HAP-1 (cell line): ENCODE results near the gene CSNK2A1.
A peak's percentile ranks its signal among the peaks of the same experiment; 100 is the strongest.
"Not testable (repeated sequence)": the region's sequence is repeated elsewhere in the genome, so short reads cannot be mapped to it uniquely, and the experiment has no call there.

Source experiments
- DNase-seq, 2 experiments: peaks; one replicate each; pipeline ENCODE4 v3.0.0-alpha.2; 2016 to 2020; ENCODE audit warnings: low spot score in 2 of 2
- H3K27me3 ChIP-seq: fragments of 250-450 bp; sonication (Bioruptor Pico); 2 replicates; pipeline ENCODE4 v1.5.1; 2020; ENCODE audit warnings: low read depth, mild to moderate bottlenecking, moderate library complexity
- H3K36me3 ChIP-seq: fragments of 250-450 bp; sonication (Bioruptor Pico); replicated peaks from 2 replicates; pipeline ENCODE4 v1.5.1; 2020; ENCODE audit warnings: mild to moderate bottlenecking
- H3K4me1 ChIP-seq: fragments of 250-450 bp; sonication (Bioruptor Pico); 2 replicates; pipeline ENCODE4 v1.5.1; 2020; ENCODE audit warnings: mild to moderate bottlenecking
- H3K4me3 ChIP-seq: fragments of 250-450 bp; sonication (Bioruptor Pico); 2 replicates; pipeline ENCODE4 v1.5.1; 2020; ENCODE audit warnings: mild to moderate bottlenecking, moderate library complexity
- H3K9me3 ChIP-seq: fragments of 250-450 bp; sonication (Bioruptor Pico); 2 replicates; pipeline ENCODE4 v1.5.1; 2020; ENCODE audit warnings: mild to moderate bottlenecking, moderate library complexity
- in situ Hi-C: fragments of 300-500 bp; cut with MboI; formaldehyde crosslinking; loops from 3 replicates; pipeline ENCODE4 v1.14.3; 2020; ENCODE audit warnings: low sequenced_read_pairs, inconsistent platforms, mixed read lengths

The CSNK2A1 gene

DNA sequence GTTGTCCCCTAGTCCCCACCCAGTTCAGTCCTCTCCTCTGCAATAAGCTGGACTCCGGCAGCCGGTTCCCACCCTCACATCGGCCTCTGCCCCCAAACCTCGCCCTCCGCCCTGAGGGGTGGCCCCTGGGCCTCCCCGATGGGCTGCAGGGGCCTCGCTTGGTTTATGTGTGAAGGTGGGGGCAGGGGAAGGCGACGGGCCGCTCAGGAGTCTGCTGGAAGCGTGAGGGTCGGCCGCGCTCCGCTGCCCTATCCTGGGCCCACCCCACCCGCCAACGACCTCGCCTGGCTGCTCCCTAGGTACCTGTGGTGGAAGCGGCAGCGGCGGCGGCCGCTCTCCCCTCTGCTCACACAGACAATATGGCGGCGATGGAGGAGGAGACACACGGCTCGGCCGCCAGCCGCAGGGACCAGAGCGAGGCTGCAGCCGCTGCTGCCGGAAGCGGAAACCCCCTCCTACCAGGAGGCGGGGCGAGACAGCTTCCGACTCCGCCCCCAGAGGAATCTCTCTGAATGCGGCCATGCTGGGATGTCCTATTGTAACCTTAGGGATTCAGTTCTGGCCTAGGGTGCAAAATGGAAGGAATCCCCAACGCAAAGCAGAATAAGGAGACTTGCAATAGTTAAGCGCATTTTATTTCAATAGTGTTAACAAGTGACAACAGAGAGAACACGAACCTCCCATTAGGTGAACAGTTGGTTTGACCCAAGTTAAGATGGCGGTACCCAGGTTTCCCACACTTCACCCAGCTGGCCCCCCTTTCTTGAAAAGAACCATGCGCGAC lies at the start of gene CSNK2A1:
Gene CSNK2A1, minus strand, starts transcription at position 422 of the 784 bp plus-strand sequence. CDS start 35,239 bp downstream, outside the sequence.
- Histone ChIP-seq H3K27me3 (no peaks in the 10 kb centered on the region), H3K36me3 (peaks cover 27% of the 10 kb centered on the region), H3K4me3 (peak within 1 kb of the TSS; percentile 98), H3K9me3 (peaks cover 28% of the 10 kb centered on the region), H3K4me1 (peaks cover 5% of the 10 kb centered on the region)
- in situ Hi-C loops = no loop called here
- peak; percentile 90 to 96 for DNase-seq

DNA sequence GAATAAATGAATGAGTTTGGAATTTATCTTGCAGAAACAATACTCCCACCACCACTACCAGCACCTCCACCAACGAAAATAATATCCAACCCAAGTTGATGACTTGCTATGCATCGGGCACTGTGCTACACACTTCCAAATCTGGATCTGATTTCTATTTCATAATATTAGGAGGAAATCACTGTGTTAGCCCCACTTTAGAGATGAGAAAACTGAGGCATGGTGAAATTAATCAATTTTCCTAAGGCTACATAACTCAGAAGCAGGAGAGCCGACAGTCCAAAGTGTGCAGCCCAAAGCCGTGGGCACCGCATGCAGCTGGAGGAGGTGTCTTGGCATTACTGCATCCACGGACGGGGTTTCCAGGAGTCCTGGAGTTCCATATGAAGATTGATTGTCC lies 48.9 kb upstream of the CSNK2A1 start:
- in situ Hi-C loops = no loop called here
- no peaks in the 10 kb centered on the region for H3K4me1 ChIP-seq
- no peaks in the 10 kb centered on the region for H3K36me3 ChIP-seq
- H3K9me3 ChIP-seq = no peaks in the 10 kb centered on the region
- H3K4me3 ChIP-seq = no peak overlapping the region
- H3K27me3 ChIP-seq = peaks cover under 1% of the 10 kb centered on the region; the same call in 1 of the 2 replicates
- DNase-seq = no peak

DNA sequence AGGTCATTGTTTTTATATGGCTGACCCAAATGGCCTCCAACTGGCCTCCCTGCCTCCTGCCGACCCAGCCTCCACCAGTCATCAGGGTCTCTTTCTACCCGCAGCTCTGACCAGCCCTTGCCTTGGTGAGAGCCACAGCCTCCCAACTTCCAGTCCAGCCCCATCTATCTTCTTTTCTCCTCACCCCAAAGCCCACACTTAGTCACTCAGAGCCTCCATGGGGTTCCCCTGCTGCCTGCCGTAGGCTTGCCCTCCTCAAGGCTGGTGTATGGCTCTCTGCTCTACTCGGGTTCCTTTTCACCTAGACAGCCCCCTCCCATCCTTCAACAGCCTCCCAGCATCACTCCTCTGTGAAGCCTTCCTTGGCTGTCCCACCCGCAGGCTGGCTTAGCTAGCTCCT lies 48.4 kb upstream of the CSNK2A1 start:
- H3K9me3 ChIP-seq = no peaks in the 10 kb centered on the region
- no peak overlapping the region for H3K4me3 ChIP-seq
- DNase-seq = no peak
- no peaks in the 10 kb centered on the region for H3K4me1 ChIP-seq
- peaks cover 6% of the 10 kb centered on the region; the same call in 1 of the 2 replicates for H3K27me3 ChIP-seq
- H3K36me3 ChIP-seq = no peaks in the 10 kb centered on the region
- in situ Hi-C loops = no loop called here

DNA sequence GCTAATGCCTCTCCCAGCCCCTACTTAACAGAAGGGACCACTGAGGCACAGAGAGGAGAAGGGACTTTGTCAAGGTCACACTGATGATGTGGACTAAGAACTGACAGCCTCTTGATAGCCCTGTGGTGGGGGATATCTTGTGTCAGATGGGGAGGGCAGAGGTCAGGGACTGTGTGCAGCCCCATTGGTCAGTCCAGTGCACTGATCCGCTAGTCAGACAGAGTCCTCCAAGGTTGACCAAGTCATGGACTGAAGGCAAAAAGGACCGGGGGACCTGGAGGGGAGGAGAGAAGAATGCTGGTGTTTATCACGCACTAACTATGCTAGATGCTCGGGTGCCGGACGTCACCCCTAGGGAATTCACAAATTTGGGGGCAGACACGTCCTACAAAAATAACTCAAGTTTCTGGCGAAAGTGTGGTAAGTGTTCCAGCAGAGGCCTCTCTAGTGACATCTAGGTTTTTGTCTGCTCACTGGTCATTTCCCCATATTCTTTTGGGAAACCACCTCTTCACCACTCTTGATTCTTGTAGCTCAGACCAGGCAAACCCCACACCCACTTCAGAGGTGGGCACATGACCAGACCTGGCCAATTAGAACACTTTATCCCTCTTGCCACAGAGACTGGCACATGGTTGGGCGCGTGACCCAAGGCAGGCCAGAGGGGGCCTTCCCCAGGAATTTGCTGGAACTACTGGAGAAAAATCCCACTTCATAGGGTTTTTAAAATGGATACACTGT lies 45.5 kb upstream of the CSNK2A1 start:
- Histone ChIP-seq H3K4me3 (no peak overlapping the region), H3K36me3 (no peaks in the 10 kb centered on the region), H3K4me1 (no peaks in the 10 kb centered on the region), H3K9me3 (no peaks in the 10 kb centered on the region), H3K27me3 (peaks cover 6% of the 10 kb centered on the region; the same call in 1 of the 2 replicates)
- in situ Hi-C loops = no loop called here
- no peak for DNase-seq

DNA sequence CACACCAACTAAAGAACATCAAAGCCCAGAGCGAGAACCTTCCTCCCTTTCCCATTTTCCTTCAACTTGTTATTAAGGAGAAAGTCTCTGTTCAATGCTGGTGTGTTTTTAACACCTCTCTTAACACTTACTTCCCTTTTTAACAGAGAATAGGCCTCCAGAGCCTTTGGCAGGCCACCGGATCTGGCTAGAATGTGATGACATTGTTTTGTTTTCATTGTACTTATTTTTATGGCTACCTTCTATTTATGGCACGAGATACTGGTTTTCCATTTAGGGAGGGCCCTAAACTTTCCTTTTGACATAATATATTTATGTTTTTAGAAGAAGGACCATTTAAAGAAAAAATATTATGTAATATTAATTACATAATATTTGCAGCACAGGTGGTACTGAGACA lies 44.9 kb upstream of the CSNK2A1 start:
- H3K4me1 ChIP-seq = no peaks in the 10 kb centered on the region
- no peak overlapping the region for H3K4me3 ChIP-seq
- H3K9me3 ChIP-seq = no peaks in the 10 kb centered on the region
- H3K36me3 ChIP-seq = no peaks in the 10 kb centered on the region
- peaks cover 6% of the 10 kb centered on the region; the same call in 1 of the 2 replicates for H3K27me3 ChIP-seq
- no peak for DNase-seq
- in situ Hi-C loops = no loop called here

DNA sequence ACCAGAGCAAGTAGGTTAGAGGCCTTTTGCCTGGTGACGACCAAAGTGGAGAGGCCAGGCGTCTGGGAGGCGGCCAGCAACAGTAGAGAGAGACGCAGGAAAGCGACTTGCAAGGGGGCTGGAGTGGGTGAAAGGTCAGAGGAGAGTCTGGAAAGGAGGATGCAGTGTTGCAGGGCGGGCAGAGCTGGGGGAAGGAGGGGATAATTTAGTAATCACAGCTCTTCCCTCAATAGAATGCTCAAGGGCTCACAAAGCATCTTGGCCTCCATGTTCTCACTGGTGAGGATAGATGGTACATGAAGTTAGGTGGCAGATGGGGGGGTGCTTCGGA lies 41.3 kb upstream of the CSNK2A1 start:
- Histone ChIP-seq H3K36me3 (no peaks in the 10 kb centered on the region), H3K27me3 (peaks cover 14% of the 10 kb centered on the region), H3K4me3 (no peak overlapping the region), H3K4me1 (no peaks in the 10 kb centered on the region), H3K9me3 (no peaks in the 10 kb centered on the region)
- in situ Hi-C loops = no loop called here
- DNase-seq = no peak

DNA sequence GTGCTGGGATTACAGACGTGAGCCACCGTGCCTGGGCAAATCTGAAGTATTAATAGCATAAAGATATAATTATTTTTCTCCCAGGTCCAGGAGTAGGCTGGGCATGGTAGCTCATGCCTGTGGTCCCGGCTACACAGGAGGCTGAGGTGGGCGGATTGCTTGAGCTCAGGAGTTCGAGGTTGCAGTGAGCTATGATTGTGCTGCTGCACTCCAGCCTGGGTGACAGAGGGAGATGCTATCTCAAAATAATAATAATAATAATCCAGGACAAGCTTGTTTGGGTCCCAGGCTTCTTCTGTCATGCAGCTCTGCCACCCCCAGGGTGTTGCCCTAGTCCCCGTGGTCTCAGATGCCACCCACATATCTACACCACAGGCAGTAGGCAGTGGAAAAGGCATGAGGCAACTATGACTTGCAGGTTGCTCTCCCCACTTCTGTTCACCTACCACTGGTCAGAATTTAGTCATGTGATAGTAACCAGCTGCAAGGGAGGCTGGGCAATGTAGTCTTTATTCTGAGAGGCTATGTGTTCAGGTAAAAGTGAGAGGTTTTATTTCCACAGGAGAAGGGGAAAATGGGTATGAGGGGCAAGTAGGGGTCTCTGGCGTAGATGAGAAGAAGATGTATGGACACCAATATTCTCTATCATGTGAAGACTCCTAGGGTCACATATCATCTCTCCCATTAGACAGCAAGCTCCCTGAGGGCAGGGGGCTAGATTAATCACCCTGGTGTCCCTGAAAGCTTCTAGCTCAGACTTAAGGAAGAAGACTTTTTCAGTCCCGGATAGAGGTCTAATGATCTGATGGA lies 40.8 kb upstream of the CSNK2A1 start:
- Histone ChIP-seq H3K36me3 (no peaks in the 10 kb centered on the region), H3K27me3 (peaks cover 14% of the 10 kb centered on the region), H3K4me1 (no peaks in the 10 kb centered on the region), H3K4me3 (no peak overlapping the region), H3K9me3 (no peaks in the 10 kb centered on the region)
- no peak for DNase-seq
- in situ Hi-C loops = no loop called here

DNA sequence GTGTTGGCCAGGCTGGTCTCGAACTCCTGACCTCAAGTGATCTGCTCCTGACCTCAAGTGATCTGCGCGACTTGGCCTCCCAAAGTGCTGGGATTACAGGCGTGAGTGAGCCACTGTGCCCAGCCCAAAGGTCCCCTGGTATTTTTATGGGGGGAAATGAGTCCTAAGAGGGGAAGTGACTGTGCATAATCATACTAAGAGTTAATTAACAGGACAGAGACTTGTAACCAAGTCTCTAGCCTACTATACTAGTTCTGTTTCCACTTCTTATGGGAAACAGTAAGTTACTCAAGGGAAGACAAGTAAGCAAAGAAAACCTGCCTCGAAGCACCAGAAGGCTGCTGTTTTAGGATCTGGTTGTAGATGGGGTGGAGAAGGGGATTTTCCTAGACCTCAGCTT lies 38.6 kb upstream of the CSNK2A1 start:
- Histone ChIP-seq H3K4me1 (0 out of 2 replicates have a peak, but pooled peaks cover 1% of the 10 kb centered on the region), H3K27me3 (peaks cover 11% of the 10 kb centered on the region), H3K4me3 (no peak overlapping the region), H3K9me3 (no peaks in the 10 kb centered on the region), H3K36me3 (no peaks in the 10 kb centered on the region)
- no peak for DNase-seq
- in situ Hi-C loops = no loop called here

DNA sequence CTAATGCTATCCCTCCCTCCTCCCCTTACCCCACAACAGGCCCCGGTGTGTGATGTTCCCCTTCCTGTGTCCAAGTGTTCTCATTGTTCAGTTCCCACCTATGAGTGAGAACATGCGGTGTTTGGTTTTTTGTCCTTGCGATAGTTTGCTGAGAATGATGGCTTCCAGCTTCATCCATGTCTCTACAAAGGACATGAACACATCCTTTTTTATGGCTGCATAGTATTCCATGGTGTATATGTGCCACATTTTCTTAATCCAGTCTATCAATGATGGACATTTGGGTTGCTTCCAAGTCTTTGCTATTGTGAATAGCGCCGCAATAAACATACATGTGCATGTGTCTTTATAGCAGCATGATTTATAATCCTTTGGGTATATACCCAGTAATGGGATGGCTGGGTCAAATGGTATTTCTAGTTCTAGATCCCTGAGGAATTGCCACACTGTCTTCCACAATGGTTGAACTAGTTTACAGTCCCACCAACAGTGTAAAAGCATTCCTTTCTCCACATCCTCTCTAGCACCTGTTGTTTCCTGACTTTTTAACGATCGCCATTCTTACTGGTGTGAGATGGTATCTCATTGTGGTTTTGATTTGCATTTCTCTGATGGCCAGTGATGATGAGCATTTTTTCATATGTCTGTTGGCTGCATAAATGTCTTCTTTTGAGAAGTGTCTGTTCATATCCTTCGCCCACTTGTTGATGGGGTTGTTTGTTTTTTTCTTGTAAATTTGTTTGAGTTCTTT lies 35.5 kb upstream of the CSNK2A1 start:
- in situ Hi-C loops, H3K27me3 ChIP-seq, DNase-seq: not testable (repeated sequence)

DNA sequence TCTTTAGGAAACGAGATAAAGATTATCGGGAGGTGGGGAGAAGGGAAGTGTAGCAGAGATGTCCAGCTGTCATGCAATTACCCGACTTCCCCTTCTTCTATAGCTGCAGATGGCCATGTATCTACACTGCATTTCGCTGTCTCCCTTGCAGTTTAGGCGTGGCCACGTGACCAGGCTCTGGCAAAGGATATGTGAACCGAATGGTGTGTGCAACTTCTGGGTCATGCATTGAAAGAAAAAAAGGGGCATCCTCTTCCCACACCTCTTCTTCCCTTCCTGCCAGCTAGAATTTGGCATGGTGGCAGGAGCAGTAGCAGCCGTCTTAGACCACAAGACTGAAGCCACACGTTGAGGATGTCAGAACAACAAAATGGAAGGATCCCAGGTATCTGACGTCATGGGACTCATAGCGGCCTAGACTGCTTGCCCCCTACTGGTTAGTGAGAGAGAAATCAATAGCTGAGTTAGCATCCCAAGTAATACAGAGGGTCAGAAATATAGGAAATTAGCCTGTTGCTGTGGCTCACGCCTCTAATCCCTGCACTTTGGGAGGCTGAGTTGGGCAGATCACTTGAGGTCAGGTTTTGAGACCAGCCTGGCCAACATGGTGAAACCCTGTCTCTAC lies 33.7 kb upstream of the CSNK2A1 start:
- H3K9me3 ChIP-seq = no peaks in the 10 kb centered on the region
- H3K27me3 ChIP-seq = peaks cover 13% of the 10 kb centered on the region
- peak; percentile 58 to 62 for DNase-seq
- no peak overlapping the region for H3K4me3 ChIP-seq
- no peaks in the 10 kb centered on the region for H3K36me3 ChIP-seq
- in situ Hi-C loops = no loop called here
- 0 out of 2 replicates have a peak, but pooled peaks cover 3% of the 10 kb centered on the region for H3K4me1 ChIP-seq

More for the DNA sequence above, 35.5 kb upstream of the CSNK2A1 start:
- H3K4me3 ChIP-seq, H3K36me3 ChIP-seq, H3K4me1 ChIP-seq, H3K9me3 ChIP-seq: not testable (repeated sequence)

DNA sequence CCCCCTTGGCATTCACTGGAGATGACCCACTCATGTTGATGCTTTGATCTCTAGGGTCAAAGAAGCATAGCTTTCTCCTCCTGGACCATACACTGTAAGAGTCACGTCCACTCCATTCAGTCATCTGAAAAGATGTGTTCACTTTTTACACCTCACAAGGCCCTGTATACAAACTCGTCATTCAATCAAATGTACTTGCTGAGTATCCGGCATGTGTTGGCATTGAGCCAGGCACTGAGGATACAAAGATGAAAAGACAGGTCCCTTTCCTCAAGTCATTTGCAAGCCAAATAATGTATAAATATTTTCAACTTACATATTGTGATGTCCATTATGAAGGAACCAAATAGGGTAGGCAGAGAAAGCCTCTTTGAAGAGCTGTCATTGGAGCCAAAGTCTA lies 32.6 kb upstream of the CSNK2A1 start:
- DNase-seq = no peak
- in situ Hi-C loops = no loop called here
- H3K27me3 ChIP-seq = peaks cover 15% of the 10 kb centered on the region
- H3K36me3 ChIP-seq = no peaks in the 10 kb centered on the region
- H3K9me3 ChIP-seq = no peaks in the 10 kb centered on the region
- H3K4me3 ChIP-seq = no peak overlapping the region
- H3K4me1 ChIP-seq = 0 out of 2 replicates have a peak, but pooled peaks cover 3% of the 10 kb centered on the region

DNA sequence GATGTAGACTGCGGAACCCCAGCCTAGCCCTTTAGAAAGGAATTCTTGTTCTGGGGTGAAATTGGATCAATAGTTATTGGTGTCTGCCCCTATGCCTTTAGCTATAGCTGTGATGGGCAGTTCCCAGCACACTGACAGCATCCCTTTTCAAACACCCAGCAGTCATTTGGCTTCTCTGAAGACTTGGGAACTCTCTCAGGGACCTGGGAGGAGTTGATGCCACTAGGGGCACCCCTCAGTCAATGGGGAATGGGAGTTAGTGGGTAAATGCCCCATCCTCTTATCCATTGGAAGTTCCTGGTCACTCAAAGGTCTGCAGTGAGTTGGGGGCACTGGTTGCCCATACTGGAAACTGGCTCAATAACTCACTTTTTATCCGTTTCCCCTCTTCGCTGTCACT lies 31.6 kb upstream of the CSNK2A1 start:
- Histone ChIP-seq H3K4me3 (no peak overlapping the region), H3K9me3 (no peaks in the 10 kb centered on the region), H3K4me1 (0 out of 2 replicates have a peak, but pooled peaks cover 3% of the 10 kb centered on the region), H3K36me3 (no peaks in the 10 kb centered on the region), H3K27me3 (peaks cover 8% of the 10 kb centered on the region)
- in situ Hi-C loops = no loop called here
- no peak for DNase-seq
